Measurements from ENCODE around the gene SCAMP5.

Gene SCAMP5, protein sequence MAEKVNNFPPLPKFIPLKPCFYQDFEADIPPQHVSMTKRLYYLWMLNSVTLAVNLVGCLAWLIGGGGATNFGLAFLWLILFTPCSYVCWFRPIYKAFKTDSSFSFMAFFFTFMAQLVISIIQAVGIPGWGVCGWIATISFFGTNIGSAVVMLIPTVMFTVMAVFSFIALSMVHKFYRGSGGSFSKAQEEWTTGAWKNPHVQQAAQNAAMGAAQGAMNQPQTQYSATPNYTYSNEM

DNA sequence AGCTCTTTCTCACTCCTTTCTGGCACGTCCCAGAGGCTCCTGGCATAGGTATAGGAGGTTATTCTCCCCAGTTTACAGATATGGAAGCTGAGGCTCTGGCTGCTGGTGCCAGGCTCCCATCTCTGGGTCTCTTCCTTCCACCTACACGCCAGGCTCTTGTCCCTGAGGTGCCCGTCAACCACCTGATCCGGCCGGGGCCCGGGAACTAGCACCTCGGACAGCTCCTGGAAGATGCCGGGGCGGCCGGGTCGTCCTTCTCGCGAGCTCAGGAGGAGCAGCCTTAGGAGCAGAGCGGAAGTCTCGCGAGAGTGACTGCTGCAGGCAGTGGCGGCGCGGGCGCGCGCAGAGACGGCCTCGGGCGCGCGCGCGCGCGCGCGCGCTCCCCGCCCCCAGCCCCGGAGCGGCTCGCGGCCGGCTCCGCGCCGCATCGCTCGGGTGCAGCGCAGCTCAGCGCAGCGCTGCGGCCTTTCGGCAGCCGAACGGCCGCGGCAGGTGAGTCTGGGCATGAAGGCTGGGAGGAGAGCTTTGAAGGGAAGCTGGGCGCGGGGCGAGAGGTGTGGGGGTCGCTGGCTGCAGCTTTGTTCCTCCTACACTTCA is at the start of gene SCAMP5:
Gene SCAMP5, plus strand, starts transcription at position 382 of the 597 bp plus-strand sequence. CDS start 16,277 bp downstream, outside the sequence.
- peaks cover 3% of the 10 kb centered on the region for H3K36me3 Mint-ChIP-seq
- DNase-seq (ENCODE audit: low spot score in 2 of 2) = peak; percentile 79 to 84
- H3K27ac Mint-ChIP-seq = no peak within 1 kb of the TSS
- peak; percentile 93 for ATAC-seq (ENCODE audit: low read depth)
- H3K4me3 Mint-ChIP-seq = peak within 1 kb of the TSS; percentile 77
- H3K9me3 Mint-ChIP-seq = no peaks in the 10 kb centered on the region
- H3K4me1 Mint-ChIP-seq = peaks cover 18% of the 10 kb centered on the region
- peaks cover 39% of the 10 kb centered on the region for H3K27me3 Mint-ChIP-seq

DNA sequence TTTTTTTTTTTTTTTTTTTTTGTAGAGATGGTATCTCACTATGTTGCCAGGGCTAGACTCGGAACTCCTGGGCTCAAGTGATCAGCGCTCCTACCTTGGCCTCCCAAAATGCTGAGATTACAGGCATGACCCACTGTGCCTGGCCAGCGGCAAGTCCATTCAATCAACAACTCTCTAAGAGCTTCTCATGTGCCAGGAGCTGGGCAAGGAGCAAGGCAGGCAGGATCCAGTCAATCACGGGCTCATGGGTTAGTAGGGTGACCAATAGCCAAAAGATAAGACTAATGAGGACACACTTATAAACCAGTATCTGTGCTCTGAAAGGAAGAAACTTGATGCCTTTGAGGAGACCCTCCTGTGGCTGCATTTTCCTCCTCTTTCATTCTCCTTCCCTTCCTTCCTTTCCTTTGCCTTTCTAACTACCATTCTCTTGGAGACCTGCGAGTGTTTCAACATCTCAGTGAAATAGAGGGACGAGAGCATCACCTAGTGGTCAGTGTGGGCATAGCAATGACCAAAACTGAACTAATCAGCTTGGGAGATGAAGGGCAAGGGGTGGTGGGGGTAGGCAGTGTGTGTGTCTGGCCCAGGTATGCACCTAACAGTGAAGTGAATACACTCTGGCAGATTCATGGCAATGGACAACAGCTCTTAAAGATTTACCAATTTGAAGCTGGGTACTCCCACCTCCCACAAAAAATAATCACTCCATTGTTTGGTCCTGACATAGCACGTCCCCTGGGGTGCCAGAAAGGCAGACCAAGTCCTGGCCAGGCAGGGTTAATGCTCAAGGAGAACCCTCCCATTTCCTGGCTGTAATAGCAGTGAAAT is 45.1 kb upstream of the SCAMP5 start:
- H3K36me3 Mint-ChIP-seq = no peaks in the 10 kb centered on the region
- no peak overlapping the region for H3K4me3 Mint-ChIP-seq
- peaks cover 2% of the 10 kb centered on the region for H3K27me3 Mint-ChIP-seq
- ATAC-seq (ENCODE audit: low read depth) (peak; percentile 85), DNase-seq (ENCODE audit: low spot score in 2 of 2) (peak; percentile 82 to 86)
- H3K9me3 Mint-ChIP-seq = no peaks in the 10 kb centered on the region
- H3K4me1 Mint-ChIP-seq = peaks cover 3% of the 10 kb centered on the region
- no peak overlapping the region for H3K27ac Mint-ChIP-seq

DNA sequence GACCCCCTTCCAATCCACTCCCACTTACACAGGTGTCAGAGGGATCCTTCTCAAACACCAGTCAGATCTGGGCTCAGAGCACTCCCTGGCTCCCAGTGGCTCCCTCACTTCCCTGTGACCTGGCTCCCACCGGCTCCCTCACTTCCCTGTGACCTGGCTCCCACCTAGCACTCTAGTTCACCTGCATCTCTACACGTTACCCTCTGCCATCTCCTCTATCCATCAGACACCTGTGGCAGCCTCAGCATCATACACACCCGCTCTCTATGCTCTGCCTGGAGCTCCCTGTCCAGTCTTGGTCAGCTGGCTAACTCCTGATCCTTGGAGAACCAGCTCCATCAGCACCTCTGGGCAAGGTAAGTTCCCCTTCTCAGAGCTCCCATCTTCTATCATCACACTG is 44.4 kb upstream of the SCAMP5 start:
- ATAC-seq (ENCODE audit: low read depth) (no peak), DNase-seq (ENCODE audit: low spot score in 2 of 2) (no peak)
- H3K27ac Mint-ChIP-seq = no peak overlapping the region
- H3K4me1 Mint-ChIP-seq = peaks cover 3% of the 10 kb centered on the region
- no peak overlapping the region for H3K4me3 Mint-ChIP-seq
- no peaks in the 10 kb centered on the region for H3K36me3 Mint-ChIP-seq
- H3K9me3 Mint-ChIP-seq = no peaks in the 10 kb centered on the region
- H3K27me3 Mint-ChIP-seq = peaks cover 2% of the 10 kb centered on the region

DNA sequence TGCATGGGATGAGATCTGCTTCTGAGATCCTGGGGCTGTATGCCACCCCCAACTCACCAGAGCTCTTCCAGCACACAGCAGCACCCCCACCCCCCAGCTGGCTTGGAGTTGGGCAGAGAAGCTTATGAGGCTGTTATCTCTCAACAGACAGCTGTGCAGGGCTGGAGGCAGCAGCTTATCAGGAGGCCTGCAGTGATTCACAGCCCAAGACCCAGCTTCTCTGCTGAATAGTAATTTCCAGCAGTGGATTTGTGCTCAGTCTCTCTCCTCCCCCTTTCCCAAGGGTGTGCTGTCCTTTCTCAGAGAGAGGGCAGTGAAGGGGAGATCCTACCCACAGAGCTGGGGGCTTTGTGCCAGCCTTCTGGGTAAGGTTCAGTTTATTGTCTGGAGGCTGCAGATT is 40.8 kb upstream of the SCAMP5 start:
- H3K4me1 Mint-ChIP-seq = peaks cover 11% of the 10 kb centered on the region
- no peak for DNase-seq (ENCODE audit: low spot score in 2 of 2)
- H3K27me3 Mint-ChIP-seq = peaks cover 10% of the 10 kb centered on the region
- no peak overlapping the region for H3K27ac Mint-ChIP-seq
- no peak for ATAC-seq (ENCODE audit: low read depth)
- H3K36me3 Mint-ChIP-seq = no peaks in the 10 kb centered on the region
- H3K4me3 Mint-ChIP-seq = no peak overlapping the region
- no peaks in the 10 kb centered on the region for H3K9me3 Mint-ChIP-seq

DNA sequence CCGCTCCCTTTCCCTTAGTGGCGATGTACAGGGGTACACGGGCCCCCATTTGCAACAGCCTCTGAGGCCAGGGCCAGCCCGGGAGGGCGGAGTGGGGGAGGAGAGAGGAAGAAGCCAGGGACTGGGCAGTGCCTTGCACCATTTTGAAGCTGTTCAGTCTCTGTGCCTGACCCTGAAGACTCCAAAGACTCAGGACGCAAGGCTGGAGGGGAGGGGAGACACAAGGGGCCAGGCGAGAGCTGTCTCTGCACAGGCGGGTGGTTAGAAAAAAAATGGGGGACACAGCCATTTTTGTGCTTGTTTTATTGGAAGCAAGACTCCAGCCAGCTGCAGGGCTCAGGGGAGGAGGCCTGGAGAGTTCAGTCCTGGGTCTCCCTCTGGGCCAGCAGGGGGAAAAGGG is 40.3 kb upstream of the SCAMP5 start:
- Mint-ChIP-seq H3K4me1 (peaks cover 11% of the 10 kb centered on the region), H3K27me3 (peaks cover 12% of the 10 kb centered on the region), H3K4me3 (no peak overlapping the region), H3K36me3 (no peaks in the 10 kb centered on the region), H3K9me3 (no peaks in the 10 kb centered on the region), H3K27ac (no peak overlapping the region)
- no peak for DNase-seq (ENCODE audit: low spot score in 2 of 2)
- no peak for ATAC-seq (ENCODE audit: low read depth)

DNA sequence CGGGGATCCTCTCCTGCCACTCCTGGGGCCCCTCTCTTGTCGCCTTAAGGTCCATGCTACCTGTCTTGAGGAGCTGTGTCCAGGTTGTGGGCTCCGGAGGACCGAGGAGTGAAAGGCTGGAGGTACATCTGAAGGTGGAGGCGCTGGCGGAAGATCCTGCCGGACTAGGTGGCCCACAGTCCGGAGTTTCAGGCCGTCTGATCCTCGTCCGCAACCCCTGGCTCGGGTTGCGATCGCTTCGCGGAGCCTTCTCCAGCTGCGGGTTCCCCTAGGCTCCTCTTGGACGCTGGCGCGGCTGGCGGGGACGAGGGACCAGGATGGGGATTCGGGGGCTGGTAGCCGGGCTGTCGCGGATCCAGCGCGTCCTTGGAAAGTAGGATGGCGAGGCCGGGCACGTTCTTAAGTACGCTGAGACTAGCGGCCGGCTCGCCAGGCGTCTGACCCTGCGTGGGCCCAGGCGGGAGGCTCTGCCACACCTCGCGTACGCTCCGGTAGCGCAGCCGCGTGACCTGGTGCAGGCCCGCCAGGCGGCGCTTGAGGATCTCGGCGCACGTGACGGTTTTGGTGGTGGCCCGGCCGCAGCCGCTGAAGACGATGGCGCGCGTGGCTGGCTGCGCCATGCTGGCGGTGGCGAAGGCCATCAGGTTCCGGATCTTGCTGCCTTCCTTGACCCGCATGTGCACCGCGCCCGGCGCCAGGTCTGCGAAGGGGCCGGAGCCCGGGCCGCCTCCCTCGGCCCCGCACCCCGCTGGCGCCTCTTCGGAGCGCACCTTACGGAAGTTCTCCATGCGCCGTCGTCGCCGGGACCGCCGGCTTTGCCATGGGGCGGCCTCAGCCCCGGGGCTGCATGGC is 39.3 kb upstream of the SCAMP5 start:
- no peaks in the 10 kb centered on the region for H3K36me3 Mint-ChIP-seq
- peaks cover 8% of the 10 kb centered on the region for H3K4me1 Mint-ChIP-seq
- ATAC-seq (ENCODE audit: low read depth) = peak; percentile 71
- peaks cover 13% of the 10 kb centered on the region for H3K27me3 Mint-ChIP-seq
- H3K9me3 Mint-ChIP-seq = no peaks in the 10 kb centered on the region
- DNase-seq (ENCODE audit: low spot score in 2 of 2) = peak; percentile 52 to 66
- peak overlapping the region; percentile 69 for H3K4me3 Mint-ChIP-seq
- no peak overlapping the region for H3K27ac Mint-ChIP-seq

DNA sequence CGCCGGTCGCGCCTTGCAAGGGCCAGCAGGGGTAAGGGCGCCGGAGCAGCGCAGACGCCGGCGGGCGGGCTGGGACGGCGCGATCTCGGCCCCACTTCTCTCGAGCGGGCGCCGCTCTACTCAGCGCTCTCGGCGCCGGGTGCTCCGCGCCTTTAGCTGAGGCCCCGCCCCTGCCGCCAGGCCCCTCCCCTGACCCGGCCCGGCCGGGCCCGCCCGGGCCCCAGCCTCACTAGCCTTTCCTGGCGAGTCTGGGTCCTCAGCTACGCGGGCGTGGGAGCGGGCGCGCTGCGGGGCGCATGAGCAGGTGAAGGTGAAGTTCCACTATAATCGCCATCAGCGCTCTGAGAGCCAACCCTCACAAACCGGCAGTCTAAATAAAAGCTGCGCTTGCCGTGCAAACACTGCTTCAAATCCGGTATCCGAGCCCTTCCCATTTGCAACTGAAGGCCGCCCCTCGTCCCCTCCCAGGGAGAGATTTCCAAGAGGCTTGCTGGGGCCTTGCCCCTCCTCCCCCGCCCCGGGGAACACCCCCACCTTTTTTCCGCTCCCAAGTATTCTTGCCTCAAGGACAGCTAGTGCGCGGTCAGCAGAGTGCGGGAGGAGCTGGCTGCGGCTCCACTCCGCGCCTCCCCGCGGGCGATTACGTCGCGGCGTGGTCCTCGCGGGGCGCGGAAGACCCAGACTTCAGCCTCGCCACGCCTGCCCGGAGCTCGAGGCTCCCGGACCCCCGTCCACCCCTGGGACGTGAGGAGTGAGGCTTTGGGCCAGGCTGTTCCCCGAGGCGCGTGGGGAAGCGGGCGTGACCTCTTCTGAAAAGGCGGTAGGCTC is 38.5 kb upstream of the SCAMP5 start, which contains the start of gene RPP25:
Gene RPP25, minus strand, starts transcription at position 125 of the 828 bp plus-strand sequence. CDS start 189 bp downstream, outside the sequence.
- ATAC-seq (ENCODE audit: low read depth) (peak; percentile 82), DNase-seq (ENCODE audit: low spot score in 2 of 2) (peak; percentile 64 to 68)
- H3K36me3 Mint-ChIP-seq = no peaks in the 10 kb centered on the region
- H3K4me1 Mint-ChIP-seq = peaks cover 8% of the 10 kb centered on the region
- no peaks in the 10 kb centered on the region for H3K9me3 Mint-ChIP-seq
- peaks cover 15% of the 10 kb centered on the region for H3K27me3 Mint-ChIP-seq
- H3K27ac Mint-ChIP-seq = no peak within 1 kb of the TSS
- H3K4me3 Mint-ChIP-seq = peak within 1 kb of the TSS; percentile 69

DNA sequence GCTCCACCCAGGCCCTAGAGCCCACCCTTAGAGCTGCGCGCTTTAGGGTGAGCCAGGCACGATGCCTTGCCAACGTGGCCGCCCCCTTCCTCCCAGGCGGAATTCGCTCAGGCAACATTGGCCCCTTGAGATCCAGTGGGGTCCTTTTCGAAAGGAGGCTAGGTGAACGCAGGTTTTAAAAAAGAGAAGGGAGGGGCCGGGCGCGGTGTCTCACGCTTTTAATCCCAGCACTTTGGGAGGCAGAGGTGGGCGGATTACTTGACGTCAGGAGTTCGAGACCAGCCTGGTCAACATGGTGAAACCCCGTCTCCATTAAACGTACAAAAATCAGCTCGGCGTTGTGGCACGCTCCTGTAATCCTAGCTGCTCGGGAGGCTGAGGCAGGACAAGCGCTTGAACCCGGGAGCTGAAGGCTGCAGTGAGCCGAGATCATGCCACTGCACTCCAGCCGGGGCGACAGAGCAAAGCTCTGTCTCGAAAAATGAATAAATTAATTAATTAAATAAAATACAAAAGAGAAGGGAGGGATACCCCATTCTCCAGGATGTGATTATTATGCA is 37.8 kb upstream of the SCAMP5 start:
- H3K9me3 Mint-ChIP-seq = no peaks in the 10 kb centered on the region
- H3K4me3 Mint-ChIP-seq = peak overlapping the region; percentile 69
- H3K36me3 Mint-ChIP-seq = no peaks in the 10 kb centered on the region
- DNase-seq (ENCODE audit: low spot score in 2 of 2) (no peak), ATAC-seq (ENCODE audit: low read depth) (no peak)
- H3K4me1 Mint-ChIP-seq = peaks cover 8% of the 10 kb centered on the region
- no peak overlapping the region for H3K27ac Mint-ChIP-seq
- H3K27me3 Mint-ChIP-seq = peaks cover 15% of the 10 kb centered on the region

DNA sequence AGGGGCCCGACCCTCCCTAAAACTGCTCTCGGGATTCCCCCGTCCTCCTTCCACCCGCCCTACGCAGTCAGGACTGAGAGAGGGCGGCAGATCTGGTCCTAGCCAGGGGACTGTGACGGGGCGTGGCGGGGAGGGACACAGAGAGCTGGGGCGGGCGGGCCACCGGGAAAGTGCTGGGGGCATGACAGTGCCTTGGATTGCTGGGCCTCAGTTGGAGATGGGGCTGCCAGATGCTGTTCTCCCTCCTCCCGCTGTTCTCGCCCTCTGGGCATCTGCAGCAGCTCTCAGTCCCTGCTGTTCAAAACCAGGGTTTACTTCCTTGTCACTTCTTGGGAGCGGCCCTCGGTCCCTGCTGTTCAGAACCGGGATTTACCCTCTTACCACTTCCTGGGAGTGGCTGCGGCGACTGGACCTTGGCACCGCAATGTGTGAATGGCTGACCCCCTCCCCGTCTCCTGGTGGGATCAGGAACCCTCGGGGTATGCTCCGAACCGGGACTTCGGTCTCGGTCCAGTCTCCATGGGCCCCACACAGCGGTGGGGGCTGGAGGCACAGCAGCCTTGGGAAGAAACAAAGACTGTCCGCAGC is 36.9 kb upstream of the SCAMP5 start:
- Mint-ChIP-seq H3K4me3 (no peak overlapping the region), H3K27ac (no peak overlapping the region), H3K36me3 (no peaks in the 10 kb centered on the region), H3K9me3 (no peaks in the 10 kb centered on the region), H3K27me3 (peaks cover 15% of the 10 kb centered on the region), H3K4me1 (peaks cover 8% of the 10 kb centered on the region)
- ATAC-seq (ENCODE audit: low read depth) (no peak), DNase-seq (ENCODE audit: low spot score in 2 of 2) (no peak)

DNA sequence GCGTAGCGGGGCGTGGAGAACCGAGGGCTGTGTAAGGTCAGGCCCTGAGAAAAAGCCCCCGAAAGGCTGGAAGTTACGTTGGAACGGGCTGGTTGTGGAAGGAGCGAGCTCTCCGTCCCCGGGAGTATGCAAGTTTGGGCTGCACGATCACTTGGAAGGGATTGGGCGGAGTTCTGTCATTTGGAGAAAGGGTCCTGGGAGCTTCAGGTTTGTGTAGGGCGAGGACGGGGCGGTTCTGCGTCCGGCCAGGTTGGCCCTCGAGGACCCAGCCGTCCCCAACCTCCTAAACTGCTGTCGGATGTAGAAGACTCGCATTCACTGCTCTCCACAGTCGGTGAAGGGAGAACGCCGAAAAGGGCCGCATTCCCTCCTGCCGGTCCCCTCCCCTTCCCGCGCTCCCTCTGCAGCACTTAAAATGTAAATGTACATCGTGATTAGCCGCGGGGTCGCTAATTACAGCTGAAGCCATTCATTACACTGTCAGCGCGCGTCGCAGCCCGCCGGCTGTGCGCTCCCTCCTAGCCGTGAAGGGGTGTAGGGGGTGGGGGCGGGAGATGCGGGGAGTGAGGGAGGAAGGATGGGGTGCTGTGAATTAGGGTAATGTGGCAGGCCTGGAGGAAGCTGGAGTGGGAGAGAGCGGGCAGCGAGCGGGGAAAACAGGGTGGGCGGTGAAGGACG is 36.3 kb upstream of the SCAMP5 start:
- H3K9me3 Mint-ChIP-seq = no peaks in the 10 kb centered on the region
- H3K4me1 Mint-ChIP-seq = peaks cover 8% of the 10 kb centered on the region
- peak overlapping the region; percentile 14 for H3K27ac Mint-ChIP-seq
- no peaks in the 10 kb centered on the region for H3K36me3 Mint-ChIP-seq
- DNase-seq (ENCODE audit: low spot score in 2 of 2) (no peak), ATAC-seq (ENCODE audit: low read depth) (no peak)
- H3K4me3 Mint-ChIP-seq = peak overlapping the region; percentile 6
- peaks cover 15% of the 10 kb centered on the region for H3K27me3 Mint-ChIP-seq

DNA sequence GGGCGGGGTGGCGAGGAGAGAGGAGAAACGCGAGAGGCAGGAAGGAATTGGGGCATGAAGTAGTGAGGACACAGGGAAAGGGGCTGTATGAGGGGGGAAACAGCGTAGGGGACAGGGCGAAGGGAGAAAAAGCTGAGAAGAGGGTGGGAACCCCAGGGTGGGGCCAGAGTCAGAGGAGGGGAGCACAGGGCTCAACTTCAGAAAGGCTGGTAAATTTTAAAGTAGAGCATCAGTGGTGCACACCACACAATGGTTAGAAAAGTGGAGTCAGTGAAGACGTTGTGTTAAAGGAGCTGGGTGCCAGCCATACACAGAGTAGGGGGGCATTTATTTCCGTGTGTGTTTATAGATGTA is 35.8 kb upstream of the SCAMP5 start:
- no peak overlapping the region for H3K27ac Mint-ChIP-seq
- DNase-seq (ENCODE audit: low spot score in 2 of 2) = no peak
- no peak overlapping the region for H3K4me3 Mint-ChIP-seq
- peaks cover 15% of the 10 kb centered on the region for H3K27me3 Mint-ChIP-seq
- H3K4me1 Mint-ChIP-seq = peaks cover 8% of the 10 kb centered on the region
- ATAC-seq (ENCODE audit: low read depth) = no peak
- no peaks in the 10 kb centered on the region for H3K36me3 Mint-ChIP-seq
- no peaks in the 10 kb centered on the region for H3K9me3 Mint-ChIP-seq

DNA sequence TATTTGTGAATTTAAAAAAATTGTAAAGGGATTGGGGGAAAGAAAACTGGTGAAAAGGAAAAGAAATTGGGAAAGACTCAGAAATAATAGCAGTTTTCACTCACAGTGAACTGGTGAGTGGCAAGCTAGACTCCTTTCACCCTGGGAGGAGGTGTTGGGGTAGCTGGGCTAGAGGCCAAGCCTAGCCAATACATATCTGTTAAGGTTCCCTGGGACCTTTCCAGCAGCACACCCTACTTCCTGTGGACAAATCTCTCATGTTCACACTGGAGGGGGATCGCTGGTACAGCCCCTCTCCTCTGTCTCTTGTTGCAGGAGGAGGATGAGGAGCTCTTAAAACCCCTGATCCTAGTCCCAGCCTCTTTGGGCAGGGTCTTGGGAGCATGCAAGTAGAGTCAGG is 35.1 kb upstream of the SCAMP5 start:
- H3K4me3 Mint-ChIP-seq = no peak overlapping the region
- DNase-seq (ENCODE audit: low spot score in 2 of 2) (no peak), ATAC-seq (ENCODE audit: low read depth) (no peak)
- no peak overlapping the region for H3K27ac Mint-ChIP-seq
- no peaks in the 10 kb centered on the region for H3K9me3 Mint-ChIP-seq
- H3K27me3 Mint-ChIP-seq = peaks cover 15% of the 10 kb centered on the region
- H3K4me1 Mint-ChIP-seq = peaks cover 8% of the 10 kb centered on the region
- no peaks in the 10 kb centered on the region for H3K36me3 Mint-ChIP-seq

Measured in memory B cell (primary cell).